HepG2 (cell line): ENCODE measurements around the gene KCNT1. TPM values are rescaled to one million over a fixed set of nuclear protein-coding genes. Genes with fewer than 3 reads are reported as not detected.

Source experiments
- ATAC-seq: fragments of 200-7000 bp; cut with Tn5 transposase; 3 replicates; pipeline ENCODE4 v1.9.1; 2020; ENCODE audit warnings: mild to moderate bottlenecking, moderate library complexity
- BruUV-seq: library from RNA; stranded (reverse); fragments of 400-500 nt; replicated peaks from 2 replicates; lab custom pipeline; 2021; lab: Mats Ljungman, UMichigan
- CTCF ChIA-PET: fragments of 300-600 bp; formaldehyde crosslinking; extraction: SDS; loops from one replicate; lab custom pipeline; 2021; ENCODE audit warnings: low total read pairs, inconsistent platforms, low intra/inter-chr PET ratio; lab: Yijun Ruan, JAX
- POLR2A ChIA-PET: fragments of 350-600 bp; sonication (Branson Sonifier 250); formaldehyde crosslinking; loops from one replicate; lab custom pipeline; 2020; ENCODE audit warnings: antibody characterized with exemption, inconsistent platforms; lab: Yijun Ruan, JAX
- DNase-seq: peaks from one replicate; pipeline ENCODE4 v3.0.0-alpha.2; 2015; ENCODE audit warnings: low spot score
- FAIRE-seq: peaks from 3 replicates; lab custom pipeline; 2011; peaks lifted over from hg19 to GRCh38; lab: Jason Lieb, UNC
- H2AFZ ChIP-seq: one replicate; pipeline ENCODE4 v1.6.1; 2011; ENCODE audit warnings: low read length, inconsistent platforms
- H3K27ac ChIP-seq: fragments of 300-600 bp; 3 replicates; pipeline ENCODE4 v1.8.0; 2011; ENCODE audit warnings: mixed run types, mild to moderate bottlenecking, mixed read lengths, low read length, inconsistent platforms; ENCODE audit not compliant: insufficient read depth; ENCODE audit errors: extremely low read length
- H3K27me3 ChIP-seq, 2 experiments: fragments of 200-600 bp in 1 of 2; 2 replicates in 1 of 2; 3 replicates in 1 of 2; pipeline versions ENCODE4 v1.6.0 to v1.8.0; 2011; ENCODE audit warnings: low read length in 2 of 2, mild to moderate bottlenecking in 2 of 2, moderate library complexity in 2 of 2, inconsistent platforms in 1 of 2; ENCODE audit not compliant: insufficient read depth in 2 of 2, control insufficient read depth in 1 of 2
- H3K36me3 ChIP-seq, 2 experiments: fragments of 200-600 bp in 1 of 2; replicated peaks in 1 of 2; 2 replicates in 1 of 2; 3 replicates in 1 of 2; pipeline versions ENCODE4 v1.5.1 to v1.8.0; 2011; ENCODE audit warnings: low read length in 2 of 2, inconsistent platforms in 1 of 2; ENCODE audit not compliant: insufficient read depth in 2 of 2, control insufficient read depth in 1 of 2
- H3K4me1 ChIP-seq: 2 replicates; pipeline ENCODE4 v1.5.1; 2012; ENCODE audit warnings: low read length, inconsistent platforms; ENCODE audit not compliant: insufficient read depth
- H3K4me2 ChIP-seq: 2 replicates; pipeline ENCODE4 v1.6.0; 2011; ENCODE audit warnings: low read depth, low read length, inconsistent platforms
- H3K4me3 ChIP-seq, 3 experiments: fragments of 200-600 bp in 1 of 3; sonication (generic), shearing (Covaris generic) in 1 of 3; replicated peaks in 1 of 3; 2 replicates each; pipeline ENCODE4 v1.5.1; 2011 to 2016; ENCODE audit warnings: low read length in 3 of 3, inconsistent platforms in 2 of 3, low read depth in 2 of 3, mild to moderate bottlenecking in 2 of 3, control low read depth in 1 of 3, mixed read lengths in 1 of 3; ENCODE audit not compliant: insufficient read depth in 1 of 3
- H3K79me2 ChIP-seq: one replicate; pipeline ENCODE4 v1.6.1; 2011; ENCODE audit warnings: low read length, inconsistent platforms; ENCODE audit not compliant: insufficient read depth
- H3K9ac ChIP-seq: 2 replicates; pipeline ENCODE4 v1.6.0; 2011; ENCODE audit warnings: mild to moderate bottlenecking, low read depth, low read length, inconsistent platforms; ENCODE audit not compliant: insufficient read depth
- H3K9me3 ChIP-seq: 2 replicates; pipeline ENCODE4 v1.5.1; 2012; ENCODE audit warnings: mild to moderate bottlenecking, low read length
- H4K20me1 ChIP-seq: 2 replicates; pipeline ENCODE4 v1.6.0; 2011; ENCODE audit warnings: inconsistent platforms, mild to moderate bottlenecking, low read length, moderate library complexity; ENCODE audit not compliant: insufficient read depth
- JUNB ChIP-seq: sonication (generic); formaldehyde crosslinking; IDR thresholded peaks from 2 replicates; pipeline ENCODE4 v1.8.0; 2022; ENCODE audit warnings: missing genetic modification reagents, mild to moderate bottlenecking, borderline replicate concordance
- PBX3 ChIP-seq: sonication (generic); formaldehyde crosslinking; IDR thresholded peaks from 2 replicates; pipeline ENCODE4 v1.8.1; 2023; ENCODE audit warnings: missing genetic modification reagents, inconsistent platforms, borderline replicate concordance
- REL ChIP-seq: sonication (generic); formaldehyde crosslinking; conservative IDR thresholded peaks from 2 replicates; pipeline ENCODE4 v1.8.0; 2022; ENCODE audit warnings: mild to moderate bottlenecking, missing genetic modification reagents, moderate library complexity
- SAP130 ChIP-seq: IDR thresholded peaks from 2 replicates; pipeline ENCODE4 v1.6.1; 2016; ENCODE audit warnings: low read depth
- SOX13 ChIP-seq, 3 experiments: fragments of 450-650 bp in 1 of 3; sonication (generic) in 1 of 3; formaldehyde crosslinking in 1 of 3; IDR thresholded peaks in 2 of 3; conservative IDR thresholded peaks in 1 of 3; 2 replicates each; pipeline versions ENCODE4 v1.5.0 to v1.6.1; 2016 to 2020; ENCODE audit warnings: antibody characterized with exemption in 1 of 3, mild to moderate bottlenecking in 1 of 3, missing compliant biosample characterization in 1 of 3, missing genetic modification reagents in 1 of 3, moderate library complexity in 1 of 3
- TFE3 ChIP-seq: IDR thresholded peaks from 2 replicates; pipeline ENCODE4 v1.6.1; 2016
- ZFX ChIP-seq: sonication (generic); formaldehyde crosslinking; IDR thresholded peaks from 2 replicates; pipeline ENCODE4 v1.4.0; 2020; ENCODE audit warnings: mild to moderate bottlenecking, low read depth, missing genetic modification reagents, moderate library complexity
- ZNF296 ChIP-seq: sonication (generic); formaldehyde crosslinking; conservative IDR thresholded peaks from 2 replicates; pipeline ENCODE4 v1.5.0; 2020; ENCODE audit warnings: mild to moderate bottlenecking, missing genetic modification reagents
- ZNF383 ChIP-seq: sonication (generic); formaldehyde crosslinking; IDR thresholded peaks from 2 replicates; pipeline ENCODE4 v1.4.0; 2020; ENCODE audit warnings: missing genetic modification reagents, mild to moderate bottlenecking, borderline replicate concordance
- WGBS: methylation state at CpG from one replicate; pipeline ENCODE4 v1.1.6; 2017; ENCODE audit warnings: low lambda C conversion rate; 5-methylcytosine and 5-hydroxymethylcytosine counted together
- in situ Hi-C: cut with HindIII; loops from 2 replicates; pipeline ENCODE4 v1.10.0; 2017; ENCODE audit warnings: low pct_unique_long_range_greater_than_20kb; ENCODE audit not compliant: extremely low pct_ligation_motif_present
- intact Hi-C: fragments of 100-400 bp; cut with micrococcal nuclease; formaldehyde crosslinking; loops from one replicate; pipeline ENCODE4 v1.10.0; 2022; ENCODE audit not compliant: unreplicated experiment
- polyA plus RNA-seq, 8 experiments: library from polyadenylated mRNA; depleted of rRNA in 3 of 8; stranded (reverse) in 7 of 8; unstranded in 1 of 8; fragments of >200 nt; fragmentation: Illumina TruSeq in 4 of 8; extraction: Trizol in 4 of 8; gene quantifications; 2 replicates each; pipeline versions ENCODE4 v1.2.1 to v1.2.3, GENCODE V29; 2011 to 2016; ENCODE audit warnings: low read depth in 4 of 8, missing spikeins in 1 of 8, mixed read lengths in 1 of 8; ENCODE audit not compliant: insufficient read depth in 1 of 8
- total RNA-seq, 5 experiments: library from RNA; depleted of rRNA; stranded (reverse); fragments of >200 nt; fragmentation: Illumina TruSeq; extraction: Trizol; gene quantifications; 2 replicates each; pipeline ENCODE4 v1.2.3, GENCODE V29; 2016; ENCODE audit warnings: low read depth in 1 of 5

The KCNT1 gene
- total and polyA plus RNA-seq, 2 of the 13 experiments (the other 11 are each of a cell fraction or from before 2014, with no cell fraction given), result not detected

- no peaks in the 10 kb centered on the region for H3K4me1 ChIP-seq
- no peaks in the 10 kb centered on the region for H3K36me3 ChIP-seq
- FAIRE-seq (no peak), DNase-seq (no peak), ATAC-seq (no peak)
- in situ Hi-C loops (no loop called here), intact Hi-C loops (no loop called here)
- H3K9me3 ChIP-seq, result no peaks in the 10 kb centered on the region
- no peak overlapping the region for H3K4me3 ChIP-seq
- ChIA-PET CTCF (no interaction called here), POLR2A (no interaction called here)
- no peak overlapping the region for H3K4me2 ChIP-seq
- H3K79me2 ChIP-seq, result no peaks in the 10 kb centered on the region
- H3K9ac ChIP-seq, result no peak overlapping the region
- BruUV-seq, result no TSS peak
- 7% methylated on average over 9 of the region's 21 CpGs for WGBS
- no peaks in the 10 kb centered on the region for H4K20me1 ChIP-seq
- no peak overlapping the region for H2AFZ ChIP-seq
- no peak overlapping the region for H3K27ac ChIP-seq
- peaks cover 19 to 89% of the 10 kb centered on the region in 2 experiments; a peak in 4 of 5 replicates for H3K27me3 ChIP-seq
- TF ChIP-seq REL (CRISPR knock-in tag) (no peak), ZNF296 (CRISPR knock-in tag) (no peak), PBX3 (no peak), SOX13 (IDR thresholded peaks at IDR 0.05) (no peak), SOX13 (CRISPR knock-in tag; conservative IDR thresholded peaks at IDR 0.05 in 1 of 2, IDR thresholded peaks at IDR 0.05 in 1 of 2) (no peak), ZFX (CRISPR knock-in tag) (no peak), SAP130 (CRISPR knock-in tag) (no peak), ZNF383 (CRISPR knock-in tag) (no peak), TFE3 (no peak), JUNB (no peak)
Observed at GRCh38 chr9:135758056-135758455, 56.1 kb downstream of the KCNT1 start.
